ENCODE results near the gene ZNF358.

Gene ZNF358

GRCh38 chr19:7562646-7563393 is 46.9 kb downstream of the ZNF358 start:
- no peak for DNase-seq

DNA sequence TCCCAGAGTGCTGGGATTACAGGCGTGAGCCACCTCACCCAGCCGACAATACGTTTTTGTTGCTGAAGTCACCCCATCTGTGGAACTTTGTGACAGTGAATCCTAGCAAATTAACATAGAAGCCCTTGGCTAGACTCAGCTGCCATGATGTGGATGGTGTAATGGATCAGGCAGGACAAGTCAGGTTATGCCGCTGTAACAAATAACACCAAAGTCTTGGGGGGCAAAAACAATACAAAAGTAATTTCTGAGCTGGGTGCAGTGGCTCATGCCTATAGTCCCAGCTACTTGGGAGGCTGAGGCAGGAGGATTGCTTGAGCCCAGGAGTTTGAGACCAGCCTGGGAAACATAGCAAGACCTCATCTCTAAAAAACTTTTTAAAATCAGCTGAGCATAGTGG is 49.0 kb downstream of the ZNF358 start:
- DNase-seq, result no peak

- DNase-seq, result no peak
These were observed 49.4 kb downstream of the ZNF358 start for GRCh38 chr19:7565332-7565731.
